ENCODE results near the gene PINK1.

PINK1 gene

GRCh38 chr1:20626098-20626427, 7.2 kb upstream of the PINK1 start:
- H2AFZ ChIP-seq (ENCODE audit: low read depth, low read length), result no peak overlapping the region
- H3K27ac ChIP-seq (ENCODE audit: low read length), result no peak overlapping the region
- H3K4me1 ChIP-seq (ENCODE audit: low read length), result no peaks in the 10 kb centered on the region
- no peaks in the 10 kb centered on the region for H4K20me1 ChIP-seq (ENCODE audit: insufficient read depth, low read length)
- H3K4me3 ChIP-seq (ENCODE audit: low read length), result no peak overlapping the region
- H3K27me3 ChIP-seq (ENCODE audit: low read depth, low read length), result 0 out of 2 replicates have a peak, but pooled peaks cover 6% of the 10 kb centered on the region
- TF ChIP-seq CTCF (IDR thresholded peaks at IDR 0.05; ENCODE audit: low read depth, low read length) (no peak), EZH2phosphoT487 (IDR thresholded peaks at IDR 0.05; ENCODE audit: low read depth) (no peak)
- no peak overlapping the region for H3K9ac ChIP-seq (ENCODE audit: low read length)
- no peaks in the 10 kb centered on the region for H3K79me2 ChIP-seq (ENCODE audit: low read length)
- H3K4me2 ChIP-seq (ENCODE audit: low read length), result no peak overlapping the region
- no peaks in the 10 kb centered on the region for H3K36me3 ChIP-seq (replicated peaks; ENCODE audit: low read depth, low read length)
- H3K9me3 ChIP-seq (ENCODE audit: insufficient read depth, low read length), result no peaks in the 10 kb centered on the region

GRCh38 chr1:20626524-20626923, 6.7 kb upstream of the PINK1 start:
- no peaks in the 10 kb centered on the region for H3K36me3 ChIP-seq (replicated peaks; ENCODE audit: low read depth, low read length)
- H3K9ac ChIP-seq (ENCODE audit: low read length), result no peak overlapping the region

GRCh38 chr1:20630729-20631128, 2.5 kb upstream of the PINK1 start:
- Histone ChIP-seq H3K9ac (ENCODE audit: low read length) (no peak overlapping the region), H3K36me3 (replicated peaks; ENCODE audit: low read depth, low read length) (no peaks in the 10 kb centered on the region), H3K27me3 (ENCODE audit: low read depth, low read length) (0 out of 2 replicates have a peak, but pooled peaks cover 6% of the 10 kb centered on the region), H3K9me3 (ENCODE audit: insufficient read depth, low read length) (no peaks in the 10 kb centered on the region), H4K20me1 (ENCODE audit: insufficient read depth, low read length) (no peaks in the 10 kb centered on the region), H2AFZ (ENCODE audit: low read depth, low read length) (no peak overlapping the region), H3K27ac (ENCODE audit: low read length) (no peak overlapping the region), H3K4me3 (ENCODE audit: low read length) (no peak overlapping the region), H3K4me2 (ENCODE audit: low read length) (no peak overlapping the region), H3K79me2 (ENCODE audit: low read length) (no peaks in the 10 kb centered on the region), H3K4me1 (ENCODE audit: low read length) (peaks cover 7% of the 10 kb centered on the region)
- TF ChIP-seq CTCF (IDR thresholded peaks at IDR 0.05; ENCODE audit: low read depth, low read length) (no peak), EZH2phosphoT487 (IDR thresholded peaks at IDR 0.05; ENCODE audit: low read depth) (no peak)

More at GRCh38 chr1:20626524-20626923, 6.7 kb upstream of the PINK1 start:
- Histone ChIP-seq H4K20me1 (ENCODE audit: insufficient read depth, low read length) (no peaks in the 10 kb centered on the region), H2AFZ (ENCODE audit: low read depth, low read length) (no peak overlapping the region), H3K27me3 (ENCODE audit: low read depth, low read length) (0 out of 2 replicates have a peak, but pooled peaks cover 6% of the 10 kb centered on the region), H3K4me2 (ENCODE audit: low read length) (no peak overlapping the region), H3K79me2 (ENCODE audit: low read length) (no peaks in the 10 kb centered on the region), H3K4me3 (ENCODE audit: low read length) (no peak overlapping the region), H3K4me1 (ENCODE audit: low read length) (no peaks in the 10 kb centered on the region), H3K9me3 (ENCODE audit: insufficient read depth, low read length) (no peaks in the 10 kb centered on the region), H3K27ac (ENCODE audit: low read length) (no peak overlapping the region)
- TF ChIP-seq EZH2phosphoT487 (IDR thresholded peaks at IDR 0.05; ENCODE audit: low read depth), result no peak
- no peak for TF ChIP-seq CTCF (IDR thresholded peaks at IDR 0.05; ENCODE audit: low read depth, low read length)

- TF ChIP-seq CTCF (IDR thresholded peaks at IDR 0.05; ENCODE audit: low read depth, low read length), result no peak
- TF ChIP-seq EZH2phosphoT487 (IDR thresholded peaks at IDR 0.05; ENCODE audit: low read depth), result no peak
- no peak overlapping the region for H3K4me2 ChIP-seq (ENCODE audit: low read length)
- H3K9ac ChIP-seq (ENCODE audit: low read length), result no peak overlapping the region
- H3K4me3 ChIP-seq (ENCODE audit: low read length), result no peak overlapping the region
- H3K27me3 ChIP-seq (ENCODE audit: low read depth, low read length), result 0 out of 2 replicates have a peak, but pooled peaks cover 2% of the 10 kb centered on the region
- H4K20me1 ChIP-seq (ENCODE audit: insufficient read depth, low read length), result no peaks in the 10 kb centered on the region
- no peaks in the 10 kb centered on the region for H3K9me3 ChIP-seq (ENCODE audit: insufficient read depth, low read length)
- no peaks in the 10 kb centered on the region for H3K36me3 ChIP-seq (replicated peaks; ENCODE audit: low read depth, low read length)
- H3K79me2 ChIP-seq (ENCODE audit: low read length), result no peaks in the 10 kb centered on the region
- H3K4me1 ChIP-seq (ENCODE audit: low read length), result peaks cover 11% of the 10 kb centered on the region
- H3K27ac ChIP-seq (ENCODE audit: low read length), result no peak overlapping the region
- no peak overlapping the region for H2AFZ ChIP-seq (ENCODE audit: low read depth, low read length)
Observed at GRCh38 chr1:20632386-20632785, 872 bp upstream of the PINK1 start.
